OCI-LY7 (cell line): Measurements from ENCODE around the gene BSG. TPM values are rescaled to one million over a fixed set of nuclear protein-coding genes. Genes with fewer than 3 reads are reported as not detected.

Experiments
- BruUV-seq: library from RNA; stranded (reverse); fragments of 400-500 nt; replicated peaks from 2 replicates; lab custom pipeline; 2021; lab: Mats Ljungman, UMichigan
- CTCF ChIA-PET: fragments of 300-600 bp; sonication (Branson Sonifier 250); formaldehyde crosslinking; loops from one replicate; lab custom pipeline; 2022; ENCODE audit warnings: antibody characterized with exemption; ENCODE audit not compliant: unreplicated experiment; lab: Charles Lee
- POLR2A ChIA-PET: fragments of 300-600 bp; sonication (Branson Sonifier 250); formaldehyde crosslinking; loops from one replicate; lab custom pipeline; 2022; ENCODE audit warnings: antibody characterized with exemption; lab: Charles Lee
- DNase-seq: peaks from one replicate; pipeline ENCODE4 v3.0.0-alpha.2; 2015; ENCODE audit warnings: low spot score
- H2AFZ ChIP-seq: fragments of 200-600 bp; sonication (generic), shearing (Covaris generic); 2 replicates; pipeline ENCODE4 v1.6.1; 2014; ENCODE audit warnings: mild to moderate bottlenecking, antibody characterized with exemption, low read length, moderate library complexity
- H3K27ac ChIP-seq: fragments of 200-600 bp; sonication (generic); 2 replicates; pipeline ENCODE4 v1.5.1; 2014; ENCODE audit warnings: mixed run types, low read depth, mild to moderate bottlenecking, moderate library complexity, low read length, inconsistent platforms; ENCODE audit not compliant: poor library complexity, severe bottlenecking
- H3K36me3 ChIP-seq: fragments of 200-600 bp; sonication (generic); 2 replicates; pipeline ENCODE4 v1.6.1; 2014; ENCODE audit warnings: mild to moderate bottlenecking, antibody characterized with exemption, low read length, moderate library complexity, mixed read lengths; ENCODE audit not compliant: insufficient read depth
- H3K4me1 ChIP-seq: fragments of 200-600 bp; sonication (generic); 2 replicates; pipeline ENCODE4 v1.5.1; 2014; ENCODE audit warnings: mild to moderate bottlenecking, low read length; ENCODE audit not compliant: insufficient read depth, poor library complexity, severe bottlenecking
- H3K4me2 ChIP-seq: fragments of 200-600 bp; sonication (generic); 2 replicates; pipeline ENCODE4 v1.6.1; 2014; ENCODE audit warnings: mild to moderate bottlenecking, low read length
- H3K4me3 ChIP-seq: fragments of 200-600 bp; sonication (generic); 2 replicates; pipeline ENCODE4 v1.5.1; 2014; ENCODE audit warnings: mild to moderate bottlenecking, low read depth, low read length; ENCODE audit not compliant: poor library complexity, severe bottlenecking
- H3K79me2 ChIP-seq: fragments of 200-600 bp; sonication (generic); 2 replicates; pipeline ENCODE4 v1.6.1; 2016; ENCODE audit warnings: low read depth, mild to moderate bottlenecking, low read length, moderate library complexity, mixed read lengths; ENCODE audit not compliant: insufficient read depth
- H3K9me2 ChIP-seq: fragments of 200-600 bp; sonication (generic); 2 replicates; pipeline ENCODE4 v1.6.1; 2016; ENCODE audit warnings: mild to moderate bottlenecking, low read length, mixed read lengths; ENCODE audit not compliant: insufficient read depth
- H3K9me3 ChIP-seq: fragments of 200-600 bp; sonication (generic); 2 replicates; pipeline ENCODE4 v1.6.1; 2014; ENCODE audit warnings: mild to moderate bottlenecking, mixed run types, low read length, mixed read lengths
- H4K20me1 ChIP-seq: fragments of 200-600 bp; sonication (generic); 2 replicates; pipeline ENCODE4 v1.6.1; 2014; ENCODE audit warnings: mild to moderate bottlenecking, antibody characterized with exemption, low read length, moderate library complexity, mixed read lengths; ENCODE audit not compliant: insufficient read depth
- CTCF ChIP-seq: fragments of 200-600 bp; sonication (generic); conservative IDR thresholded peaks from 2 replicates; pipeline ENCODE4 v1.5.1; 2014; ENCODE audit warnings: mild to moderate bottlenecking, antibody characterized with exemption, low read length, moderate library complexity, mixed read lengths
- EZH2phosphoT487 ChIP-seq: fragments of 200-600 bp; sonication (generic); IDR thresholded peaks from 2 replicates; pipeline ENCODE4 v1.6.1; 2018; ENCODE audit warnings: low read depth, borderline replicate concordance, mild to moderate bottlenecking, mixed run types, antibody characterized with exemption, low read length, moderate library complexity, mixed read lengths
- intact Hi-C: fragments of 100-400 bp; cut with micrococcal nuclease; formaldehyde crosslinking; loops from one replicate; pipeline ENCODE4 v1.10.0; 2022; ENCODE audit not compliant: unreplicated experiment
- total RNA-seq, 2 experiments: library from RNA; depleted of rRNA in 1 of 2; stranded (reverse); fragments of >200 nt in 1 of 2; shearing (Covaris generic) in 1 of 2; gene quantifications; 2 replicates each; pipeline ENCODE4 v1.2.3, GENCODE V29; 2014 to 2022

The BSG gene
- total RNA-seq, 2 experiments from 2014 or later, result 180 to 197 TPM

- Histone ChIP-seq H3K27ac (peak overlapping the region; percentile 50), H2AFZ (peak overlapping the region; percentile 62; the same call in 1 of the 2 replicates), H3K4me3 (peak overlapping the region; percentile 96), H4K20me1 (peaks cover 8% of the 10 kb centered on the region), H3K4me1 (peaks cover 17% of the 10 kb centered on the region), H3K9me2 (no peaks in the 10 kb centered on the region), H3K79me2 (peaks cover 7% of the 10 kb centered on the region; the same call in 1 of the 2 replicates), H3K9me3 (no peaks in the 10 kb centered on the region), H3K4me2 (peak overlapping the region; percentile 45), H3K36me3 (no peaks in the 10 kb centered on the region; the same call in 1 of the 2 replicates)
- no TSS peak for BruUV-seq
- intact Hi-C loops, result loop anchor here (5.0 kb wide), 1 partner anchor 42 kb away; the partner anchor contains the start of gene BSG
- no peak for TF ChIP-seq EZH2phosphoT487
- TF ChIP-seq CTCF, result no peak
- DNase-seq, result no peak
- CTCF ChIA-PET, result interaction anchor here (0.6 to 0.7 kb wide), 2 partner anchors 20 to 25 kb away, joined by 5 to 8 read pairs; no protein-coding TSS in a partner anchor
- POLR2A ChIA-PET, result interaction anchor here (2.4 kb wide), 1 partner anchor 19 kb away, joined by 9 read pairs; no protein-coding TSS in a partner anchor
Measured at GRCh38 chr19:530134-531008, 42.0 kb upstream of the BSG start.

- CTCF ChIA-PET, result interaction anchor here (0.6 to 0.7 kb wide), 2 partner anchors 21 to 26 kb away, joined by 5 to 8 read pairs; no protein-coding TSS in a partner anchor
- peak; percentile 92 for DNase-seq
- Histone ChIP-seq H3K9me2 (no peaks in the 10 kb centered on the region), H3K4me1 (peaks cover 17% of the 10 kb centered on the region), H3K27ac (peak overlapping the region; percentile 50), H3K4me2 (peak overlapping the region; percentile 45), H3K36me3 (peaks cover 1% of the 10 kb centered on the region), H3K4me3 (peak overlapping the region; percentile 96), H4K20me1 (peaks cover 8% of the 10 kb centered on the region), H3K79me2 (peaks cover 7% of the 10 kb centered on the region; the same call in 1 of the 2 replicates), H2AFZ (peak overlapping the region; percentile 62), H3K9me3 (no peaks in the 10 kb centered on the region)
- no TSS peak for BruUV-seq
- TF ChIP-seq CTCF (peak; percentile 35; the same call in 1 of the 2 replicates), EZH2phosphoT487 (no peak)
- intact Hi-C loops, result loop anchor here (5.0 kb wide), 1 partner anchor 41 kb away; the partner anchor contains the start of gene BSG
- POLR2A ChIA-PET, result interaction anchor here (0.6 to 2.4 kb wide), 4 partner anchors 20 to 168 kb away, joined by 3 to 9 read pairs (median 3); no protein-coding TSS in a partner anchor
Measured at GRCh38 chr19:531009-531752, 41.2 kb upstream of the BSG start.
